GM12874 (cell line): ENCODE measurements around the gene MRO.

ENCODE experiments used
- TF ChIP-seq, protein P1 (sequence below): IDR thresholded peaks from 2 replicates; pipeline ENCODE4 v1.5.1; 2011; ENCODE audit warnings: low read depth, mild to moderate bottlenecking, control low read depth, low read length, moderate library complexity; ENCODE audit not compliant: insufficient read depth

MRO gene

DNA sequence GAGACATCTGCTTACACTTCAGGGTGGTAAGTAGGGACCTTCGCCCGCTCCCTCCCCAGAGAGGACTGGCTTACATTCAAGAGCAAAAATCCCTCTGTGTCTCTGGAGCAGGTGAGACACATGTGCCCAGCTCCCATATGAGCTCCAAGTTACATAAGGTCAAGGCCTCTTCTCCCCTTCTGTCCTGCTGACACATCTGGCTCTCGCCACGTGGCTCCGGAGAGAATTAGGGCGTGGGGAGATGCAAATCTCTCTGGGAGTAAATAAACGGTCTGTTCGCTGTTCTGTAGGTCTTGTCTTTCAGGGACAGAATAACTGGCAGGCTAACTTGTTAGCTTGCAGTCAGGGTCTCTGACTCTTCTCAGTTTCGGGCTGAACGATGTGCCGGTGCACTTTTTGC, 16.2 kb downstream of the MRO start:
- TF ChIP-seq, protein P1, sequence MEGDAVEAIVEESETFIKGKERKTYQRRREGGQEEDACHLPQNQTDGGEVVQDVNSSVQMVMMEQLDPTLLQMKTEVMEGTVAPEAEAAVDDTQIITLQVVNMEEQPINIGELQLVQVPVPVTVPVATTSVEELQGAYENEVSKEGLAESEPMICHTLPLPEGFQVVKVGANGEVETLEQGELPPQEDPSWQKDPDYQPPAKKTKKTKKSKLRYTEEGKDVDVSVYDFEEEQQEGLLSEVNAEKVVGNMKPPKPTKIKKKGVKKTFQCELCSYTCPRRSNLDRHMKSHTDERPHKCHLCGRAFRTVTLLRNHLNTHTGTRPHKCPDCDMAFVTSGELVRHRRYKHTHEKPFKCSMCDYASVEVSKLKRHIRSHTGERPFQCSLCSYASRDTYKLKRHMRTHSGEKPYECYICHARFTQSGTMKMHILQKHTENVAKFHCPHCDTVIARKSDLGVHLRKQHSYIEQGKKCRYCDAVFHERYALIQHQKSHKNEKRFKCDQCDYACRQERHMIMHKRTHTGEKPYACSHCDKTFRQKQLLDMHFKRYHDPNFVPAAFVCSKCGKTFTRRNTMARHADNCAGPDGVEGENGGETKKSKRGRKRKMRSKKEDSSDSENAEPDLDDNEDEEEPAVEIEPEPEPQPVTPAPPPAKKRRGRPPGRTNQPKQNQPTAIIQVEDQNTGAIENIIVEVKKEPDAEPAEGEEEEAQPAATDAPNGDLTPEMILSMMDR: no peak

DNA sequence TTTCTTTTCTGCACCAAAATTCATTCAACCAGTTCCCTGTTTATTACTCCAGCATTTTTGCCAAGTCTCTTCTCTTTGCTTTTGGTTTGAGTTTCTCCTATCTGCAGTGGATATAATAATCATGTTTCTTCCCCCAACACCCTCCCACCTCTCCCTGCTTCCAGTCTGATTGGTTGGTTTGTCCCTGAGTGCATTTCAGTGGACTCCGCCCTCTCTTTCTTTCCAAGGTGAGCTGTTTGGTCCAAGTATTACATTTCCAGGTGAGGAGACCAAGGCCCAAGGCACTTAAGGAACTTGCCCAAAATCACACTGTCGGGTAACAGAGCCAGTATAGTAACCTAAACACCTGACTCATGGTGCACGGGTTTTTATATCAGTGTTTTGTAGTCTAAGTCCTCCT, 17.7 kb downstream of the MRO start:
- TF ChIP-seq, protein P1: no peak

DNA sequence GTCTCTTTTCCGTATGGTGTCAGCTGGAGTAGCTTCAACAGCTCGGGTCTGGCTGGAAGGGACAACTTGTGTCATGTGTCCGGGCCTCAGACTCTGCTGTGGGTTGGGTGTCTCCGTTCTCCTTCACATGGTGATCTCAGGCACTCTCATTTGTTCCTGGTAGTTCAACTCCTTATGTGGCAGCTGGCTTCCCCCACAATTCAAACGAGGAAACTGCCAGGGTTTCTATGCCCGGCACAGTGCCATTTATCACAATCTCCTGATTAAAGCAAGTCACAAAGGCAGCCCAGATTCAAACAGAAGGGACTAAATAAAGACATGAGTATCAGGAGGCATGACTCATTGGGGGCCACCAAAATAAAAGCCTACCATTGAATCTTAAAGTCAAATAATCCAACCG, 22.7 kb downstream of the MRO start:
- TF ChIP-seq, protein P1: no peak

DNA sequence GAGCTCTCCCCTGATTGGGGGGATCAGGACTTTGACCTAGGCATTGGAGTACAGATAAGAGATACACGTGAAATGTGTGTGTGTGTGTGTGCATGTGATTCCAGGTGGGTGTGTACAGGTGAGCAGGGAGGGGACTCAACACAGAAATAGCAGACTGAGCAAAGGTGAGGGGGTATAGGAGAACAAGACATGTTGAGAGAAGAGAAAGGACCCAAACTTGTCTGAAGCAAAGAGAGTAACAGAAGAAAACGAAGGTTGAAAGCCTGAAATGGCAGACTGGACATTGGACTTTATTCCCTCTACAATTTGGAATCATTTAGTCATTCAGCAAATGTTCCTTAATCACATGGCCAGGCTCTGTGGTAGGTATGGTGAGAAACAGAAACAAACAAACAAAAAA, 23.3 kb downstream of the MRO start:
- TF ChIP-seq, protein P1: no peak

DNA sequence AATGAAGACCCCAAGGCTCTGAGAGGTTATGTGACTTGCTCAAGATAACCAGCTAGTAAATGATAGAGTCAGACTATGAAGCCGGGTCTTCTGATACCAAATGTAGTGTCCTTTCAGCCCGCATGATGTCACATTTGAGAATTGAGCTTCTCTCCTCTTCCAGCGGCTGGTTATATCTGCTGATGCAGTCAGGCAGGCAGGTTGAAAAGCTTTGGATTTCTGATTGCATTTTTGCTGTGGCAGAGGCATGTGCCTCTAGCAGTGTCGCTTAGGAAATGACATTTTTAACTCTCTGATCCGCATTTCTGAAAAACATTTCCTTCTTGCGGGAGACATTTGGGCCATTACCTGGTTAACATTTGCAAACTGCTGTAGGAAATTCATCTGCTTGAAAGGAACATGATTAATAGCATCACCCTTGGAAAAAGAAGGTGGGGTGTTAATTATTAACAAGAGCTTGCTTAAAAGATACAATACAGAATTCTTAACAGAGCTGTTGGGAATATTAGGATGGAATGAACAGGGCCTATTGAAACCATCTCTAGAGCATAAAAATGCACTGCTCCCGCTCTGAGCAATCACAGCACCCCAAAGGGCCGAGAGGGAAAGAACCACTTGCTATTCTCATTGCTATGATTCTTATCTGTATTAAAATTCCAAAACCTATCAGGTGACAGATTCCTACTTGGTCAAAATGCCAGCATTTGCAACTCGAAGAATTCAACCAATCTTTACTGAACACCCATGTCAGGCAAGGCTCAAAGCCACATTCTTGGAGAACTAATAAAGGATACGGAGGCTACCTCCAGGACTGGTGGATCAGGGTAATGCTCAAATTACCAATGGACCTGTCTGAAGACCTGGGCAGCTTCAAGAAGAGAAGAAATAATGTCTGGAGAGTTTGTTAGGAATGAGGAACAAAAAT, 25.9 kb downstream of the MRO start:
- TF ChIP-seq, protein P1: no peak

DNA sequence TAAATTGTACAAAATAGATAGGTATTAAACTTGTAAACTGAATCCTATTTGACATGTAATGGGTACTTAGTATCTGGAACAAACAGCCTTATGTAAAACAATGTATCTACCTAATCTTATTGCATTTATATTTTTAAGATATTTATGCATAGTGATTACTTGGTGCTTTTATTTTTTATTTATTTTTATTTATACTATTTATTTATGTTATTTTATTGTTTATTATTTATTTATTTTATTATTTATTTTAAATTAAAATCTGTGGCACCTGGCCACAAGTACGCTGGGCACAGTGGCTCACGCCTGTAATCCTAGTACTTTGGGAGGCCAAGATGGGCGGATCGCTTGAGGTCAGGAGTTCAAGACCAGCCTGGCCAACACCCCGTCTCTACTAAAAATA, 26.9 kb downstream of the MRO start:
- TF ChIP-seq, protein P1: no peak

DNA sequence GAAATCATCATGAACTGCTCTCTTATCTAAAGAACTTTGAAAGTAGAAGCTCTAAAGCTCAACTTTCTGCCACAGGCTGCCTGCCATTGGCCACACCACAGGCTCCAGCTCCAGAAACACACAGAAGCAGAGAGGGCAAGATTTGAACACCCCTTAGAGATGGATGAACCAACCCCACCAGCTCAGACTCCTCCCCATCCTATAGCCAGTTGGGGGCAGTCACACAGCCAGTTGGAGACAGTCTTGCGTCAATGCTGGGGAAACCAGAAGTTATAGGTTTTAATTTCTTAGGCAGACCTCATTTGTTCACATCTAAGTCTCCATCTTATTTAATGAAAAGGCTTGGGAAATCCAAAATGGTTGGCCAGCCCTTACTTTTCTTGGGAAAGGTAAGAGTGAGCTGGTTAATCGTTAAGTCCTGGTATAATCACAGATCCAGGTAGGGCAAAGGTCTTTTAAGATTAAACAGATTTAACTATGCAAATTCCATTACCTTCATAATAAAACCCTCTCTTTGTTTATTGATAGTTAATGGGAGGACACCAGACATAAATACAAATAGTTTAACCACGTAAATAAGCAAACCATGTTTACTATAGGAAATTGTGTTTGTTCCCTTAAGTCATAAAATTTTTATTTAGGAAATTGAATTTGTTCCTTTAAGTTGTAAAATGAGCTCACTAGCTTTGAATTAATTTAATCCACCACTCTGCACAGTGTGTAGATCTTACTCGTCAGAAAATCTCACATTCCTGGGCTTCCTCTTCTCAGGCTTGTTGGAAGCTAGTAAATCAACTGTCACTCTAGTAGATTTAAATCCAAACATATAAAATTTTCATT, 28.0 kb downstream of the MRO start:
- TF ChIP-seq, protein P1: no peak
